ENCODE data around the gene NCSTN.

NCSTN gene

GRCh38 chr1:160406131-160406968 is 63.2 kb downstream of the NCSTN start:
- DNase-seq (no peak), ATAC-seq (no peak)

GRCh38 chr1:160407839-160408801 is 64.9 kb downstream of the NCSTN start:
- no peak for ATAC-seq
- no peak for DNase-seq
